Small intestine (tissue), 7 donors: Measurements from ENCODE around the gene HERC2. TPM values are rescaled to one million over a fixed set of nuclear protein-coding genes. Genes with fewer than 3 reads are reported as not detected.
"Not testable (repeated sequence)": the region's sequence is repeated elsewhere in the genome, so short reads cannot be mapped to it uniquely, and the experiment has no call there.

Experiments
- DNase-seq, 2 donors: peaks; one replicate each; pipeline versions ENCODE4 v3.0.0 to v3.0.0-alpha.2; 2013
- FAIRE-seq: peaks from 2 replicates; lab custom pipeline; 2012; peaks lifted over from hg19 to GRCh38; lab: Jason Lieb, UNC
- H3K27ac ChIP-seq, 3 donors: one replicate each; pipeline ENCODE4 v1.5.1; 2013; ENCODE audit warnings: low read length in 2 of 3, mild to moderate bottlenecking in 2 of 3, control low read depth in 1 of 3, inconsistent platforms in 1 of 3, low read depth in 1 of 3, moderate library complexity in 1 of 3
- H3K27me3 ChIP-seq, 3 donors: one replicate each; pipeline ENCODE4 v1.6.1; 2013; ENCODE audit warnings: low read length in 3 of 3, inconsistent platforms in 1 of 3; ENCODE audit not compliant: control insufficient read depth in 3 of 3, insufficient read depth in 3 of 3
- H3K36me3 ChIP-seq, 3 donors: one replicate each; pipeline ENCODE4 v1.6.1; 2013; ENCODE audit warnings: low read length in 3 of 3, inconsistent platforms in 1 of 3, low read depth in 1 of 3, mild to moderate bottlenecking in 1 of 3, moderate library complexity in 1 of 3; ENCODE audit not compliant: control insufficient read depth in 3 of 3, insufficient read depth in 2 of 3
- H3K4me1 ChIP-seq, 3 donors: one replicate each; pipeline ENCODE4 v1.6.1; 2013; ENCODE audit warnings: low read length in 2 of 3, inconsistent platforms in 1 of 3, low read depth in 1 of 3, mild to moderate bottlenecking in 1 of 3, moderate library complexity in 1 of 3; ENCODE audit not compliant: control insufficient read depth in 3 of 3, insufficient read depth in 2 of 3
- H3K4me3 ChIP-seq, 3 donors: one replicate each; pipeline ENCODE4 v1.5.1; 2013; ENCODE audit warnings: low read length in 3 of 3, control low read depth in 1 of 3, inconsistent platforms in 1 of 3, low read depth in 1 of 3, mild to moderate bottlenecking in 1 of 3, moderate library complexity in 1 of 3
- H3K9me3 ChIP-seq, 2 donors: one replicate each; pipeline ENCODE4 v1.6.1; 2013; ENCODE audit warnings: low read depth in 1 of 2, low read length in 1 of 2; ENCODE audit not compliant: control insufficient read depth in 2 of 2, insufficient read depth in 1 of 2
- WGBS, 3 donors: extraction: QIAGEN DNeasy Blood & Tissue Kit; methylation state at CpG; one replicate each; pipeline ENCODE4 v1.1.7; 2013; 5-methylcytosine and 5-hydroxymethylcytosine counted together
- polyA plus RNA-seq, 4 donors: library from polyadenylated mRNA; stranded (reverse) in 3 of 4; unstranded in 1 of 4; fragments of 200-250 nt in 3 of 4; fragments of 120-200 nt in 1 of 4; gene quantifications; one replicate each; pipeline versions ENCODE4 v1.2.1 to v1.2.3, GENCODE V29; 2013
- donor health status: healthy with polysubstance abuse.
- donor health status: control.
- donor health status: control.
- donor health status: Bipolar disorder and iron deficiency.
- donor health status: healthy.

Gene HERC2
- polyA plus RNA-seq, 4 donors = 23.2 to 45.6 (median 26.9) TPM

GRCh38 chr15:28310454-28310853 lies 11.5 kb downstream of the HERC2 start:
- DNase-seq, FAIRE-seq, H3K9me3 ChIP-seq, H3K27me3 ChIP-seq, H3K4me1 ChIP-seq, H3K27ac ChIP-seq, H3K4me3 ChIP-seq, H3K36me3 ChIP-seq: not testable (repeated sequence)
- WGBS, 3 donors = 86 to 88% (median 88%) methylated on average over 8 to 11 of the region's 11 CpGs

GRCh38 chr15:28308718-28309117 lies 13.3 kb downstream of the HERC2 start:
- H3K27me3 ChIP-seq, H3K9me3 ChIP-seq, H3K36me3 ChIP-seq, FAIRE-seq, H3K4me1 ChIP-seq, H3K4me3 ChIP-seq, H3K27ac ChIP-seq, DNase-seq: not testable (repeated sequence)
- 98 to 99% (median 98%) methylated on average over 5 of the region's 5 CpGs for WGBS, 3 donors

GRCh38 chr15:28305700-28306099 lies 16.3 kb downstream of the HERC2 start:
- DNase-seq, FAIRE-seq, H3K9me3 ChIP-seq, H3K36me3 ChIP-seq, H3K4me1 ChIP-seq, H3K4me3 ChIP-seq, H3K27ac ChIP-seq, H3K27me3 ChIP-seq: not testable (repeated sequence)
- WGBS, 3 donors = 91 to 99% (median 93%) methylated on average over 1 to 2 of the region's 2 CpGs

- 85 to 99% (median 97%) methylated on average over 3 of the region's 3 CpGs for WGBS, 3 donors
- H3K36me3 ChIP-seq, H3K27ac ChIP-seq, H3K27me3 ChIP-seq, H3K4me3 ChIP-seq, H3K4me1 ChIP-seq, DNase-seq, H3K9me3 ChIP-seq: not testable (repeated sequence)
- peak; percentile 44 for FAIRE-seq
Observed at GRCh38 chr15:28297434-28297833, 24.5 kb downstream of the HERC2 start.

GRCh38 chr15:28296814-28297213 lies 25.2 kb downstream of the HERC2 start:
- WGBS, 3 donors = 64 to 79% (median 77%) methylated on average over 4 of the region's 4 CpGs
- H3K9me3 ChIP-seq, H3K4me1 ChIP-seq, H3K27ac ChIP-seq, H3K4me3 ChIP-seq, FAIRE-seq, H3K27me3 ChIP-seq, DNase-seq, H3K36me3 ChIP-seq: not testable (repeated sequence)

GRCh38 chr15:28295009-28295563 lies 26.9 kb downstream of the HERC2 start:
- H3K36me3 ChIP-seq, H3K9me3 ChIP-seq, H3K4me3 ChIP-seq, FAIRE-seq, H3K27me3 ChIP-seq, H3K4me1 ChIP-seq, H3K27ac ChIP-seq, DNase-seq: not testable (repeated sequence)
- WGBS, 3 donors = 77 to 81% (median 79%) methylated on average over 3 of the region's 3 CpGs

GRCh38 chr15:28294560-28294959 lies 27.4 kb downstream of the HERC2 start:
- WGBS, 3 donors = 79 to 98% (median 93%) methylated on average over 6 to 9 of the region's 10 CpGs
- DNase-seq, FAIRE-seq, H3K4me1 ChIP-seq, H3K27ac ChIP-seq, H3K4me3 ChIP-seq, H3K9me3 ChIP-seq, H3K27me3 ChIP-seq: not testable (repeated sequence)
- H3K36me3 ChIP-seq = peaks cover 2 to 13% (median 7%) of the 10 kb centered on the region in 3 donors

- no peak overlapping the region for H3K4me3 ChIP-seq
- WGBS, 3 donors = 94 to 97% (median 96%) methylated on average over 10 of the region's 10 CpGs
- H3K27ac ChIP-seq = no peak overlapping the region
- H3K9me3 ChIP-seq = peaks cover 0 to 7% of the 10 kb centered on the region in 2 donors
- no peaks in the 10 kb centered on the region for H3K4me1 ChIP-seq
- FAIRE-seq (no peak), DNase-seq (no peak)
- peaks cover 2 to 11% (median 9%) of the 10 kb centered on the region in 3 donors for H3K36me3 ChIP-seq
- no peaks in the 10 kb centered on the region for H3K27me3 ChIP-seq
Observed at GRCh38 chr15:28289694-28290463, 32.1 kb downstream of the HERC2 start.
